KG1 (cell line): ENCODE measurements around the gene ZEB1.
"Not testable (repeated sequence)": the region's sequence is repeated elsewhere in the genome, so short reads cannot be mapped to it uniquely, and the experiment has no call there.

Experiments
- DNase-seq: peaks from one replicate; lab custom pipeline; 2025; lab: John Stamatoyannopoulos, UW

The ZEB1 gene

DNA sequence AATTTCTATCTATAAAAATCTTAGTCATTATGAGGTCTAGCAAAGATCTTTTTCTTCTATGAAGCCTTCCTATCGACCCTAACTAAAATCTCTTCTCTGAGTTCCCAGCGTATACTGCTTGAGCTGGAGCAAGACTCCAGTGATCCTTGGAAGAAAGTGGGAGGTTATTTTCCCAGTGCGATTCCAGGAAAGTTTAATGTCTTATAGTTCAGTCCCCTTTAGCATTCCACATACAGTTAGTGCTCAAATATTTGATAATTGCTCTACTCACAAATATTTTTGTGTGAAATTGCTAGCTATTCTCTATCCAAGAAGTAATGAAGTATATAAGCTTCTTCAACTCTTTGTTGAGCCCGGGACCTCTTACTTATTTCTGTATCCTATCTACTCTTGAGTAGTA is 47.7 kb downstream of the ZEB1 start:
- DNase-seq, result no peak

DNA sequence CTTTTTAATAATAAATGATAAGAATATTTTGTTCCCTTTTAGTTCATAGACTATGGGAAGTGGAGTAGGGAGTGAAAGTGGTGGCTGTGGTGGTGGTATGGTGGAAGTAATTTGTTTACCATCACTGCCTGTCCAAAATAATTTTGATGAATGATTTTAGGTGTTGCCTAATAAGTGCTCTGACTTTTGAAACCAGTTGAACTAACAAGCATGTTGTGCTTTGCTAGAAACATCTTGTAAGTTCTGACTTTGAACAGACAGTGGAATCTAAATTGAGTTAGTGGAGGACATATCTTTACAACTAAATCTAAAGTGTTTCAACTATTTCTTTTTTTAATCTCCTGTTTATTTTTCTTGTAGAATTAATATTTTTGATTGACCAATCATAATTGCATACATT is 49.7 kb downstream of the ZEB1 start:
- DNase-seq, result no peak

DNA sequence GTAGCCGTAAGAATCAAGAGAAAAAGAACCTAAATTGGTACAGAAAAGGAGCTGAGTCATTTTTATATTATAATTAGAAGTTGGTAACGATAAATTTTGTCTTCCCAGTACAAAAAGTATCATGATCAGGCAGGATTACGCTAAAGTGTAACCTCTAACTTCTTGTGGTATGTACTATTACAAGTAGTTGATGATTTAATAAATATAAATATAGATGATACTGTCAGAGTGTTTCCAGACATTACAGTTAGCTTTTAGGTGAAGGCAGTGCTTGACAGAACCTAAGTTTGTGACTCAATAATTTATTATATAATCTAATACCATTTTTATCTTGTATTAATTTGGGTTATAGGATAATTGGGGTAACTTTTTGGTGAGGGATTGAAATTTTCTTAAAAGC is 53.4 kb downstream of the ZEB1 start:
- DNase-seq, result no peak

DNA sequence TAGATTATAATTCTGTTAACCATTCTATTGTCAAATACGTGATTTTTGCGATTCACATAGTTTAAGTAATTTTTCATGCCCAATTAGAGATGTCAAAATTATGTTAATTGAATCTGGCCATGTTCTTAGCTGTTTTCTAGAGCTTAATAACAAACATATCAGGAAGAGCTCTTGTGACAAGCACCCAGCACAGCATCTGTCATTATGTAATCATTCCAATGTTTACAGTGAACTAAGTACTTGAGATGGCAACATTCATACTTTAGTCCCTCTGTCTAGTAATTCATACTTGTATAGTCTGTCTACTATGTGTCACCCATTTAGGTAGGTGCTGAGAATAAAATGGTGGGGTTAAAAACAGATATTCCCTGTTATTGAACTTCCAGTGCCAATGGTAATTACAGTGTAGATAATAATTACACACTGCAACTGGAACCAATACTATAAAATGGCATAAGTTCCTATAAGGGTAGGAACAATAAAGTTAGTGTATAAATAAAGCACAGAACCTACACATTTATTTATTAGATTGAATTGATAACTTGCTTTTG is 55.2 kb downstream of the ZEB1 start:
- DNase-seq, result no peak

DNA sequence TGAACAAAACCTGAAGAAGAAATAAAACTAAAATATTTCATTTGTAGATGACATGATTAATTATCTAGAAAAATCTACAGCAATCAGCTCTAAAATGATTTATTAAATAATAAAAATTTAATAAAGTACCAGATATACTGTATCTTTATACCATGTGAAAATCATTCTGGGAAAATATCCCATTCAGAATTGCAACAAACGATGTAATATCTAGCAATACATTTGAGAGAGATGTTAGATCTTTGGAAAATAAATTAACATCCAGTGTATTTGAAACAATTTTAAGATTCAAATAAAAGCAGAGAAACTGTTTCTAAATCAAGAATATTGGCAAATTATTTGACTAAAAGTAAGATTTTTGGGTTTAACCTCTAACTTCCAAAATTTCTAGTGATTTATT is 62.2 kb downstream of the ZEB1 start:
- no peak for DNase-seq

DNA sequence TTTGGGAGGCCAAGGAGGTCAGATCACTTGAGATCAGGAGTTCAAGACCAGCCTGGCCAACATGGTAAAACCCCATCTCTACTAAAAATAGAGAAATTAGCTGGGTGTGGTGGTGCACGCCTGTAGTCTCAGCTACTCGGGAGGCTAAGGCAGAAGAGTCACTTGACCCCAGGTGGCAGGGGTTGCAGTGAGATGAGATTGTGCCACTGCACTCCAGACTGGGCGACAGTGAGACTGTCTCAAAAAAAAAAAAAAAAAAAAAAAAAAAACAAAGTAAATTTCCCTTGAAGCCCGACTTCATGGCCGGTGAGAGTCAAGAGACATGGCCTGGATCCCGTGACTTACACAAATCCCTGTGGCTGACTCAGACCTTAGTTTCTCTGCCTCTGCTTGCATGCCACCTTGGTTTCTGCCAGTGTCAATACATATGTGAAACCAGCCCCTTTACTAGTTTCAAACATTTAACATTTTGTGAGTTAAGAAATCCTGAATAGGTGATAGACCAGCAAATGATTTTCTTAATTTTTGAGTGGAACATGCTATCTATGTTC is 62.8 kb downstream of the ZEB1 start:
- no peak for DNase-seq

DNA sequence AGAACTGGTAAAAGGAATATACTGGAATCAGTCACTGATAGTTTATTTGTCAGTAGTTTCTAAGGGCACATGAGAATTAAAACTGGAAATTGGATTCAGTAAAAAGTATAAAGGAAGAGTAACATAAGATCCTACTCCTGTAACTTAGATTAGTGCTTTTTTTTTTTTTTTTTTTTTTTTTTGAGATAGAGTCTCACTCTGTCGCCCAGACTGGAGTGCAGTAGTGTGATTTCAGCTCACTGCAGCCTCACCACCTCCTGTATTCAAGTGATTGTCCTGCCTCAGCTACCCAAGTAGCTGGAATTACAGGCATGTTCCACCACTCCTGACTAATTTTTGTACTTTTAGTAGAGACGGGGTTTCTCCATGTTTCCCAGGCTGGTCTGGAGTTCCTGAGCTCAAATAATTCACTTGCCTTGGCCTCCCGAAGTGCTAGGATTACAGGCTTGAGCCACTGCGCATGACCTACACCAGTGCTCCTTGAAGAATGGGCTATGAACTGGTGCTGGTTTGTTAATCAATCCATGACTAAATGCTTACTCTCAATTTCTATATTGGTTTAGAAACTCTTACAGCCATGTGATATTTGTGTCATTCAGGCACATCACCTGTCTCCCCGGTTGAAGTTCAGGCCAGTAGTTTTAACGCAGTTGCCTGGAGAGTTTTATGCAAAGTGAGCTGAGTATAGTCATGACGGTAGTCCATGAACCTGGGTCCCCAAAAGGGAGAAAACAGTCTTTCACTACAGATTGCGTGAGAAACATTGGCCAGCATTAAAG is 65.0 kb downstream of the ZEB1 start:
- no peak for DNase-seq

DNA sequence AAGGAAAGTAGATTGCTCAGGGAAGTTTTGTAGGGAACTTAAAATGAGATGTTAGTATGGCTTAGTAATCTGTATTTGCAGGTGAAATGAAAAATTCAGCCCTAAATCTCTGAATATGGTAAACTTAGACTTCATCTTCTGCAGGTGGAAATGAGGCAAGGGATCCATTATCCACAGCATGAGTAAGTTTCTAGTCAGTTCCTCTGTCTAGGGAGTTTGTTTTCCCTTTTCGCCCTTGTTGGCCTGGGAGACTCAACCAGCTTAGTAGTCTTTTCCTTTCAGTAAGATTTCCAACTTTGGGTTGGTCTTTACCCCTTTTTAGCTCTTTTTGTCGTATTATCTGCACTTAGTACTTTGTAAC is 65.6 kb downstream of the ZEB1 start:
- no peak for DNase-seq

DNA sequence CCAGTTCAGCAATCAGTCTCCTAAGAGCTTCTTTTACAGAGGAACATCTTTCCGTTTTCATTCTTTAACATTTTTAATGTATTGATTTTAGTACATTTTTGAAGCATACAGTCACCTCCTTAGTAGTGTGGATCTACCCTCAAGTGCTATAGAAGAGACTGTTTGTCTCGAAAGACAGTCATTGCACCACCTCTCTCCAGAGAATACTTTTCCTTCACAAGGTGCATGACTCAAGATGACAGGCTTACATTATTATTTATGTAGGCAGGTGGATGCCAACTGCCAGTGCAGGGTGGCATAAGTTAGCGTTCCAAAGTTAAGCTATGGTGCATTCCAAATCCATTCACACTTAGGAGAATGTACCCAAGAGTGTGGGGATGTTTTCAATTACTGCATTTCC is 71.8 kb downstream of the ZEB1 start:
- no peak for DNase-seq

DNA sequence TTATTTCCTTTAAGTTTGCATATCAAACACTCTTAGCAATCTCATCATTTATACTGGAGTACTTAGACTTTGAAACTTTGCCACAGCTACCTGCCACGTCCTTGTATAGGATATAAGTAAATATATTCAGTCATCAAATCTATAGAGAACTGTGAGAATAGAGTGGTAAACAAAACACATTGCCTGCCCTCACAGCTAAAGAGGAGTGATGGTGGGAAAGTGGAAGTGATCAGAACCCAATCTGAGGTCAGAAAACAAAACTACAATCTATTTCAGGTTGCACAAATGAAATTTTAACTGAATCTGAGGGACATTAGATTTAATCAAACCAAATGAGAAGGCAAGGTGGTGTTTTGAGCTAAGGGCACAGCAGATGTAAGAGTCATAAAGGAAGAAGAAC is 74.8 kb downstream of the ZEB1 start:
- DNase-seq, result no peak

DNA sequence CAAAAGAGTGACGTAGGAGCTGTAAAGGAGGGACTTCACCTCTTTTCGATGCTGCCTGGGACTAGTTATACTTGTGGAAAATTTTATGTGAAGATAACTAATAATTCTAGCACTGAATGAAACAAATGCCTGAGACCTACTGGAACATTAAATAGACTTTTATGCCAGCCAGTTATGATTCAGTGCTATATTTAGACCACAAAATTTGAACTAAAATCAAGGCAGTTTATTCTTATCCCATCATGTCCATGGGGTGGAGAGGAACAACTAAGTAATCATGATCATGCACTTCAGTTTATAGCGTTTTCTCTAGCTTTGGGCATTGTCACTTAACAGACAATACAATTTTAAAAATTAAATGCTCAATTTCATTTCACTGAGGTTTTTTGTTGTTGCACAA is 76.7 kb downstream of the ZEB1 start:
- no peak for DNase-seq

DNA sequence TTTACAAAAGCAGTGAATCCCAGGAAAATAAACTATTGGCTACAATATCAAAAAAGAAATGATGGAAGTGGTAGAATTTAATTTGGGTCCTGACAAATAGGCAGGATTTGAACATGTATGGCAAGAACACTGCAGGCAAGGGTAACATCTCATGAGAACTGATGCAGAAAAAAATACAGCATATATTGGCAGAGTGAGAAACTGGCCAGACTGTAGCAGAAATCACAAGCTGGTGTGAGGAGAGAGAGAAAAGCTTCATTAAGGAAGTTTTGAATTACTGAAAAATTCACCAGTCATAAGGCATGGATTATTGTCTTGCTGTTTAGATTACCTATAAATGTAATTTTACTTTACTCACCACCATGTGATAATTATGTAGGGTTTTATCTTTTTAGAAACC is 77.4 kb downstream of the ZEB1 start:
- no peak for DNase-seq

DNA sequence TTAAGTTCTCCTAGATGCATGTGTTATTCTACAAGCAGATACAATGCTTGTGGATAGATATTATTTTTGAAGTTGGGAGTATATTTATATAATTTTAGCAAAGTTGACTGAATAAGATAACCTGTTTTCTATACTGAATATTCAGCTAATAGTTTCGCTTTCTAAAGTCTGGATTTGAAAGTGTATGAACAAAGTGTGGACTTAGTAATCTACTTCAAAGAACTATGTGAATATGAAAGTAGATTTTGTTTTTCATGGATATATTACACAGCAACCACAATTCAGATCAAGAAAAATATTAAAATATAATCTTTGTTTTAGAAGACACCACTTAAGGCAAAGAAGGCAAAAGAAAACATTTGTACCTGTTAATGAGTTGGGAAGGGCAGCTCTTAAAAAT is 78.8 kb downstream of the ZEB1 start:
- DNase-seq, result no peak

DNA sequence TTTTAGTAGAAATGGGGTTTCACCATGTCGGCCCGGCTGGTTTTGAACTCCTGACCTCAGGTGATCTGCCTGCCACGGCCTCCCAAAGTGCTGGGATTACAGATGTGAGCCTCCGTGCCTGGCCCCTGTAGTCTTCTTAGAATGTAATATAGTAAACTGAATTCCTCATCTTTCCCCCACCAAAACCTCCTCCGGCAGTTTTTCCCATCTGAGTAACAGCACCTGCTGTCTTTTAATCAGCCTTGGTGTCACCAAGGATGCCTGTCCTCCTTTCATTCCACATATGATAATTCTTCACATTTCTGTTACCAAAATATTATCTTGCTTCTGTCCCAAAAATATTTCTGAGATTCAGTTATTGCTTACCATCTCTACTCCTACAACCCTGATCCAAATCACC is 80.2 kb downstream of the ZEB1 start:
- no peak for DNase-seq

DNA sequence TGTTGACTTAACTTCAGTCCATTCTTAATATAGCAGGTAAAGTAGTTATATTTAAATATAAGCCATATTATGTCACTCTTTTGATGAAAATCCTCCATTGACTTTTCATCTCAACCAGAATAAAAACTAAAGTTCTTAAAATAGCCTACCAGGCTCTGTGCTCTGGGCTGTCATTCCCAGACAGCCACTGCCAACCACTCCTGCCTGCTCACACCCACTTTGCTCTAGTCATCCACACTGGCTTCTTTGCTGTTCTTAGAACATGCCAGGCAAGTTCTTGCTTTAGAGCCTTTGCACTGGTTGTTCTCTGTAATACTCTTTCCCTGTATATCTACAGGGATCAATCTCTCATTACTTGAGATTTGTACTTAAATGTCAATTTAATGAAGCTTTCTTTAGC is 80.6 kb downstream of the ZEB1 start:
- DNase-seq, result no peak

DNA sequence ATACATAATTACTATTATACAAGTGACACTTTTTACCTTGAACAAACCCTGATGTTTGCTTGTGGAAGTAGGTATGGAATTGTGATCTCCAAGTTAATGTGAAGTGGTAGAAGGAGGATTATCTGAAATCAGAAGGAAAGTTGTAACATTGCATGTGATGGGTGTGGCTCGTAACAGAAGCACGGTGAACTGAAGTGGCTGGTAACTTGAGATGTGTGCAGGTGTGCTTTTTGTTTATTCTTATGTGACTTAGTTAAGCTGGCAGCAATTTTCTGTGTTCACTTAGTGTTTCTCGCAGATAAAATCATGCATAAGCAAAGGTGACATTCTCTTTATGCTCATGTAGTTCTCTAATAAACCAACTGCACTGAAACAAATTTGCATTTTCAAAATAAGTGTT is 82.3 kb downstream of the ZEB1 start:
- DNase-seq, result no peak

DNA sequence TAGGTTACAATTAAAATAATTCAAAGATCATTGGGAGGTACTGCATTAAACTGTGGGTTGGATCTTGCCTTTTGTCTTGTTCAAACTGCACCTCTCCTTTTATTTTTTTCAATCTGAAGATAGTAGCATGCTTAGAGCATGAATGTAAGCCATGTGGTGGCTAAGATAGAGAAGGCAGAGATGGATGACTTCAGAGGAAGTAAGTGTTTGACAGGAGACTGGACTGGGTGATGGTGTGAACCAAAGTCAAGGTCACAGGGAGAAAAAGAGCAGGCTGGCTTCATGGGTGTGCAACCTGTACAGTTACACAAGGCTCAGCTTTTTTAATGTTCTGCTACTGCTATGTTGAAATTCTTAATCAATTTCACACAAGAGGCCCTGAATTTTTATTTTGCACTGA is 85.6 kb downstream of the ZEB1 start:
- DNase-seq, result no peak

DNA sequence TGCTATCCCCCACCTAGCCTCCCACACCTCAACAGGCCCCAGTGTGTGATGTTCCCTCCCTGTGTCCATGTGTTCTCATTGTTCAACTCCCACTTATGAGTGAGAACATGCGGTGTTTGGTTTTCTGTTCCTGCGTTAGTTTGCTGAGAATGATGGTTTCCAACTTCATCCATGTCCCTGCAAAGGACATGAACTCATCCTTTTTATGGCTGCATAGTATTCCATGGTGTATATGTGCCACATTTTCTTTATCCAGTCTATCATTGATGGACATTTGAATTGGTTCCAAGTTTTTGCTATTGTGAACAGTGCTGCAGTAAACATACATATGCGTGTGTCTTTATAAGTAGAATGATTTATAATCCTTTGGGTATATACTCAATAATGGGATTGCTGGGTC is 86.8 kb downstream of the ZEB1 start:
- DNase-seq, result not testable (repeated sequence)

DNA sequence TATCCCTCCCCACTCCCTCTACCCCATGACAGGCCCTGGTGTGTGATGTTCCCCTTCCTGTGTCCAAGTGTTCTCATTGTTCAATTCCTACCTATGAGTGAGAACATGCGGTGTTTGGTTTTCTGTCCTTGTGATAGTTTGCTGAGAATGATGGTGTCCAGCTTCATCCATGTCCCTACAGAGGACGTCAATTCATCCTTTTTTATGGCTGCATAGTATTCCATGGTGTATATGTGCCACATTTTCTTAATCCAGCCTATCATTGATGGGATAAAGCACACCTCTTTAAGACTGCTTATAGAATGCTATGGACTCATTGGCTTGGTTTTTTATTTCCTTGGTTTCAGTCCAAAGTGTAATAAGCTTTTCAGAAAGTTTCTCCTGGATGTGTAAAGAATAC is 93.4 kb downstream of the ZEB1 start:
- DNase-seq, result not testable (repeated sequence)

DNA sequence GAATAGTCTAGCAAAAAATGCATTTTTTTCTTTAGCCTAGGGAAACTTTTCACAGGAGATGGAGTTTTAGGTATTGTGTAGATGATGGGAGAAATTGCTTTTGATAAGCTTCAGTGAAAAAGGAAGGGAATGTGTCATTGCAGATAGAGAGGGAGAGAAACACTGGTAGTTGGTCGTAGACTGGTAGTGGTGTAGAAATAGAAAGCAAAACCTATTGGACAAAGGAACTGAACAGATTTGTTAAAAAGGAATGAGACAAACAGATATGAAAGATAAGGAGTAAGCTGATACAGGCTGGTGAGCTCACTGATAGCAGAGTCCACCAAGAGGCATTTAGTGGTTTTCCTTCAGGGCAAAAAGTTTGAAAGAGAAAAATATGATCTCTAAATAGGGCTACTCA is 94.3 kb downstream of the ZEB1 start:
- no peak for DNase-seq

DNA sequence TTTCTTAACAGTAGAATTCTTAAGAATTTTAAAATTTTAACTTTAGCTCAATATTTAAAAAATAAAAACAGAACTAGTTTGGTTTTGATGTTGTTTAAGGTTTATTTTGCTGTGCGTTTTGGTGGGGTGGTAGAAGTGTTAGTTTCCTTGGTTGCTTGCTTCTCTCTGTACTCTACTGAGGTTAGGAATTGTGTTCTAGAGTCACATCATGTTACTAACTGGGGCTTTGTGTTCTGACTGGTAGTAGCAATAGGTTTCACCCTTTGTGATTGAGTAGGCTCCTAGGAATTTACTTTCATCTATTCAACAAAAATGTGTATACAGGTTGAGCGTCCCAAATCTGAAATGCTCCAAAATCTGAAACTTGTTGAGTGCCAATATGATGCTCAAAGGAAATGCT is 99.5 kb downstream of the ZEB1 start:
- DNase-seq, result no peak

DNA sequence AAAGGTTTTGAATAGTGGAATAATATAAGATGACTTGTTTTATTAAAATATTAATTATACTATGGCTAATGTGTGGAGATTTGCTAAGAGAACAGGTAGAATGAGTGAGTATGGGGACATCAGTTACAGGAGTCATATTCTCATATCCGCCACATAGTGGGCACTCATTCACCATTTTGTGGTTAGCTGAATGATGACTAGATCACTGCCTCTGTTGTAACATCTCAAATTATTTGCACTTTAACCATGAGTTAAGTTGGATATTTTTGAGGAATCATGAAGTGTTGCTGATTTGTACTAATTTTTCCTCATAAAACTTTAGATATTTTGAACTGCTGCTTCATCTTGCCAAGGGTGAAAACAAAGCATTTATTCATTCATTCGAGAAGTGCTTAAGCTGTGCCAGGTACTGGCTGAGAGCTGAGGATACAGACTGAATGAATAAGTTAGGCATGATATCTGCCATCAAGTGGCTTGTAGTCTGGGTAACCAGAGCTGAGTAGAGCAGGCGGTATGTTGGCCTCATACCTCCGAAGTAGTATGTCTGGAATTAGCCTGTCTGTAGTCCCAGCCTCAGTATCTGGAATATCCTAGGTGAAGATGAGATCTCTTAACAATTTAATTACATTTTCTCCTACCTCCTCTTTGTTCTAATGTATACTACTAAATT is 100.5 kb downstream of the ZEB1 start:
- no peak for DNase-seq

DNA sequence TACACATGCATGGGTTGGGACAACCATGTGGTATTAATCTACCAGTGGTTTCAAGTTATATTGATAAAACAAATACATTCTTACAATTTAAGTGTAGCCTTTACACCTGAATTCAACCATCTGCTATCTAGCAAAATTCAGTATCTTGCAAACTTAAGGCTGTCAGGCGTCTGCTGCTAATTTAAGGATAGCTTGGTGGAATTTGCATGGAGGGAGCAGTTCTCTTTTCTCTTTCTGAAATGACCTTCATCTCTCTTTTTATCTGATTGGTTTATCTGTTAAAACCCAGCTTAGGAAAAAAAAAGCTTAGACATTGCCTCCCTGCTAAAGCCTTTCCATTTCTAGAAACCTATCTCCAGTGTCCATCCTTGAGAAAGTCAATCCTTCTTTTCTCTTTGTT is 102.3 kb downstream of the ZEB1 start:
- DNase-seq, result no peak

DNA sequence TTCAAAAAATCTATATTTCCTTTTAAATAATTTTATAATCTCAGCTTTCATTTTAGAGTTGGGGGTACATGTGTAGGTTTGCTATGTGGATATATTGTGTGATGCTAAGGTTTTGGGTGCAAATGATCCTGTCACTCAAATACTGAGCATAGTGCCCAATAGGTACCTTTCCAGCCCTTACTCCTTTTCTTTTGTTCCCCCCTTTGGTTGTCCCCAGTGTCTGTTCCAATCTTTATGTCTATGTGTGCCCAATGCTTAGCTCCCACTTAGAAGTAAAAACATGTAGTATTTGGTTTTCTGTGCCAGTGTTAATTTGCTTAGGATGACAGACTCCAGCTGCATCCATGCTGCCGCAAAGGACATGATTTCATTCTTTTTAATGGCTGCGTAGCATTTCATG is 103.6 kb downstream of the ZEB1 start:
- no peak for DNase-seq
